GM19023 (cell line): Measurements from ENCODE around the gene PLAGL1.
"Not testable (repeated sequence)": the region's sequence is repeated elsewhere in the genome, so short reads cannot be mapped to it uniquely, and the experiment has no call there.

ENCODE experiments used
- ATAC-seq: cut with Tn5 transposase; IDR thresholded peaks from one replicate; pipeline ENCODE4 v1.9.1; 2021; ENCODE audit warnings: mild to moderate bottlenecking, moderate library complexity; ENCODE audit not compliant: unreplicated experiment

PLAGL1 gene

GRCh38 chr6:144009628-144010027 is 1.6 kb upstream of the PLAGL1 start:
- ATAC-seq = not testable (repeated sequence)

- no peak for ATAC-seq
Observed at GRCh38 chr6:144008846-144009245, 787 bp upstream of the PLAGL1 start.

- ATAC-seq = peak; percentile 36
Observed at GRCh38 chr6:144007478-144008119, 460 bp downstream of the PLAGL1 start.

DNA sequence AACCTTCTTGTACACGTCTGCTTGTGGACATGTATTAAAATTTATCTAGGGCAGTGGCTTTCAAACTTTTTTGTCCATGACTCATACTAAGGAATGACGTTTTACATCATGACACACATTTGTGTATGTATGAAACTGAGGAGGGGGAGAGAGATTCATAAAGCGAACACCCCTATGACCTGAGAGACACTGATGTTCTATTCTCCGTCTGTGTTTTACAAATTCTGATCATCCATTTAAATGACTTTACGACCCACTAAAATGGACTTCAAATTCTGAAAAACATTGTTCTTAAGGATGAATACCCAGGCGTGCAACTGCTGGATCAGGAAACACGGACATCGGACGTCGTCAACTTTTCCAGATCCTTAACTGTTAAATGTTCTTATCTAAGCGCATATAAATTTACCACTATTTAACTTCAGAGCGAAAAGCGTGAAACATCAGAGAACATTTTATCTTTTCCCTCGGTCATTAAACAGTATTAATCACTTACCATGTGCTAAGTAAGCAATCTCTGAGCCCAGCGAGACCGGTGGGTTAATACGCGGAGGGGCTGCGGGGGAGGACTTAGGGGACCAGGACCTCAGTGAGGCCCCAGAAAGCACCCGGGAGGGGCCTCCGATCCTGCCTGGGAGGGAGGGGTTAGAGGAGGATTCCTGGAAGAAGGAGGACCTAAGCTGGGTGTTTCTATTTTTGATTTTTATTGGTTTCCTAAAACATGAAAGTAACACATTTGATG is 1.2 kb downstream of the PLAGL1 start:
- no peak for ATAC-seq

GRCh38 chr6:143999406-143999805 is 8.7 kb downstream of the PLAGL1 start:
- no peak for ATAC-seq

DNA sequence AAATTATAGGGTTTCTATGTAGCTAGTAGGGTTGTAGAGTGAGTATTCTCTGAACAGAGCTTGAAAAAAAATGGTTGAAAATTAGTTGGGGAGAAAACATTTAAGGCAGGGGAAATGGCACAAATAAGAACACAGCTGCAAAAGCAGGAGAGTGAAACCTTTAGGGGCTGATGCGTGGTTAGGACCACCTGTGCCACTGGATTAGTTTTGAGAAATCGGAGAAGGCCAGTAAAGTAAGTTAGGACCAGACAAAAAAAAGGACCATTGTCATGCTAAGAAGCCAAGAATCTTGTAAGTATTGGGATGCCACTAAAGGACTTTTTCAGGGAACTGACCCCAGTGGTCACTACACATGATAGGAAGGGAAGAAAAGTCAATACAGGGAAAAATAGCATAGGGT is 9.4 kb downstream of the PLAGL1 start:
- ATAC-seq = no peak

- ATAC-seq = no peak
Observed at GRCh38 chr6:143993965-143994646, 14.0 kb downstream of the PLAGL1 start.

DNA sequence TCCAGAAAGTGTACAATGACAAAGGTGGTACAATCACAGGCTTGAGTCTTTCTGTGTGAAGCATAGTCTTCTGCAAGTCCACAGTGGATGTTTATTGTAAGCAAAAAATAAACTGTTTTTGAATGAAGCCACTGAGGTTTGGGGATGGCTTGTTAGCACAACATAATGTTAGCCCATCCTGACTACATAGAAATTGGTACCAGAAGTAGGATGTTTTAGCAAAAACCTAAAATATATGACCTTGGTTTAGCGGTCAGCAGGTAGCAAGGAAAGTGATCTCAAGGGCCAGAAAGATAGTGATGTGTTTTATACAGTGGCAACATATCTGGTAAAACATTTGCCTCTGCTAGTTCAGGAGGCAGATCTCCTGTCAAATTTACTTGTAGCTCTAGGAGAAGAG is 15.8 kb downstream of the PLAGL1 start:
- no peak for ATAC-seq

- ATAC-seq = no peak
Observed at GRCh38 chr6:143986463-143987065, 21.5 kb downstream of the PLAGL1 start.

- no peak for ATAC-seq
Observed at GRCh38 chr6:143984666-143985065, 23.4 kb downstream of the PLAGL1 start.

DNA sequence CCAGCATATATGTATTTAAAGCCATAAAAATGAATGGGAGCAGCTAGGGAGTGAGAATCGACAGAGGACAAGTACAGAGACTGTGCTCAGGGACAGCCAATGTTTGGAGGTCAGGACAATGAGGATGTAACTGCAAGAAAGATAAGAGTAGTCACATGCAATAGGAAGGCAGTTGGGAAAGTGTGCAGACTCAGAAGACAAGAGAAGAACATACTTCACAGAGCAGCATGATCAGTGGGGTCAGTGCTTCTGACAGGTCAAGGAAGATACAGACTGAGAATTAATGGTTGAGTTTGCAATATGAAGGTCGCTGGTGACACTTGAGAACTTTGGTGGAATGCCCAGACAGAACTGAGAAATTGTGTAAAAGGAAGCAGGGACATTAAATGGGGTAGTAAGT is 25.1 kb downstream of the PLAGL1 start:
- no peak for ATAC-seq

DNA sequence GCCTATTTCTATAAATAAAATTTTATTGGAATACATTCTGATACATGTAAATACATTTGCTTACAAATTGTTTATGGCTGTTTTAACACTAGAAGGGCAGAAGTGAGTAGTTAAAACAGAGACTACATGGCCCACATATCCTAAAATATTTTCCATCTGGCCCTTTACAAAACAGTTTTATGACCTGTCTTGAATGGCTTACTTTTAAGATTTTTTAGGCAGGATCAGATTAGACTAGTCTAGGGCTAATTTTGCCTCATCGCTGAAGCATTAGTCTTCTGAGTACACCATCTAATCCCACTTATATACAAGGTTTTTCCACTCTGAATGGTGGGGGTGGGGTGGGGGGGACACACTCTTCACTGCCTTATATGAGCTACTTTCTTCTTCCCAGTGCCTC is 27.1 kb downstream of the PLAGL1 start:
- no peak for ATAC-seq

DNA sequence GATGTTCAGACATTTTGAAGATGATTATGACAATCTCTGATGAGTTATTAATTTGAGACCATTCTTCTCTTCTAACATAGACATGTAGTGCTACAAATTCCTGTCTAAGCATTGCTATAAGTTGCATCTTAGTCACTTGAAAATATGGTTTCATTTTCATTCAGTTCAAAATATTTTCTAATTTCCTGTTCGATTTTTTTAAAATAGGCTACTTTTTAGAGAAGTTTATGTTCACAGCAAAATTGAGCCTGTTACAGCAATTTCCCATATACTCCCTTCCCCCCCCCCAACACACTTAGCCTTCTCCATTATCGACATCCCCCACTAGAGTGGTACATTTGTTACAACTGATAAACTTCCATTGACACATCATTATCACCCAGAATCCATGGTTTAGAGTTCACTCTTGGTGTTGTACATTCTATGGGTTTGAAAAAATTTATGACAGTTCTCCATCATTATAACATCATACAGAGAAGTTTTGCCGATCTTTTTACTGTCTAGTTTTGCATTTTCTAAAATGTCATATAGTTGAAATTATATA is 31.2 kb downstream of the PLAGL1 start:
- no peak for ATAC-seq

DNA sequence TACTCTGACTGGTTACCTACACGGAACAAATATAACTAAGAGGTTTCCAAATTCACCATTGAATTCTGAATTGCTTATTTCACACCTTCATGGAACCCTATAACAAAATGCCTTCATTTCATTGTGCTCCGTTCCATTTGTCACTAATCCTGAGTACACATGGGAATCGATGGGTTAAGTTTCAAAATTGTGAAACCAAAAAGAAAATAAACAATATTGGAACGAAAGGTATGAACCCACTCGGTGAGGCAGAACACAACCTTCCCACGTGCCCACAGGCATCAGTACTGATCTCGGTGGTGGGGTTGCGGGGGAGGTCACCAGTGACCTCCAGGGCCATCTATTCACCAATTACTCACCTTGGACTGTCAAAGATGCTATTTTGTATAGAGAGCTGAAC is 34.0 kb downstream of the PLAGL1 start:
- no peak for ATAC-seq

- no peak for ATAC-seq
Observed at GRCh38 chr6:143973097-143973966, 34.7 kb downstream of the PLAGL1 start.

DNA sequence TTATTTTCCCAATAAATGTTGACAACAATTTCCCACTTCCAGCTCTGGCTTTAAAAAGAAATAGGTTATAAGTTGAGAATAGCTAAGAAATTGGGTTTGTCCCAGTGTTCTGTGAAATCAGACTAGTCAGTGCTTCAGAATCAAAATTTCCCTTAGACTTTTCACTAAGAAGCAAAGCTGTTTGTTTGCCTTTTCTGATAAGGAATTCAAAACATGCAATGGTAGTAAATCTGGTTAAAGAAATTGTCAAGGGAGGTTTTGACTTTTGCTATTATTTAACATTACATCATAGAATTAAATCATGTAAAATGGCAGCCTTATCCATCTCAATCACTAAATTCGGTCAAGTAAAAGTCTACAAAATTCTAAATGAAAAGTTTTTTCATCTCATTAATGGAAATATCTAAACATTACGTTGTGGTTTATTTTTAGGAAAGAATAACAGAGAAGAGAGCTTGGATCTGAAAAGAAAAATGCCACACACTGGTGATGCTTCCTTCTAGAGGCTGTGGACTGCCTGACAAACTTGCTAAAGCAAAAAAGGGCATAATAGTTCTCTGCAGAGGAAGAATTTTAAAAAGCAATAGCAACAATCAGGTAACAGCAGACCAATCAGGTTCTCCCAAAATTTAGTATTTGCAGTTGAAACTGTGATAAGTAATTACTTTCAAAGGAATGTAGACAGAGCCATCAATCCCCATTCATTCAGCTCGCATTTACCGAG is 36.4 kb downstream of the PLAGL1 start:
- no peak for ATAC-seq

- no peak for ATAC-seq
Observed at GRCh38 chr6:143970456-143971218, 37.4 kb downstream of the PLAGL1 start.

GRCh38 chr6:143969077-143969476 is 39.0 kb downstream of the PLAGL1 start:
- no peak for ATAC-seq
